ENCODE measurements around the gene PRICKLE4. TPM values are rescaled to one million over a fixed set of nuclear protein-coding genes. Genes with fewer than 3 reads are reported as not detected.

PRICKLE4 gene
- total RNA-seq, 1 experiment from 2014 or later = 0.70 TPM

GRCh38 chr6:41832263-41832662 is 51.7 kb downstream of the PRICKLE4 start:
- H3K27ac Mint-ChIP-seq = no peak overlapping the region
- Histone ChIP-seq H3K9me3 (ENCODE audit: control insufficient read depth, low read depth, low read length) (no peaks in the 10 kb centered on the region), H2BK5ac (ENCODE audit: insufficient read length, low read length) (no peak overlapping the region), H3K27me3 (ENCODE audit: insufficient read depth, low read length) (no peaks in the 10 kb centered on the region), H2BK20ac (ENCODE audit: low read depth, low read length, poor library complexity, severe bottlenecking) (no peak overlapping the region), H4K91ac (ENCODE audit: insufficient read length, low read depth, low read length) (no peak overlapping the region), H2BK120ac (ENCODE audit: low read depth, low read length, poor library complexity, severe bottlenecking) (no peak overlapping the region), H3K79me1 (ENCODE audit: insufficient read depth, low read depth, low read length, poor library complexity, severe bottlenecking) (no peaks in the 10 kb centered on the region), H3T11ph (ENCODE audit: low read length) (no peak overlapping the region), H3K9ac (ENCODE audit: extremely low read depth, insufficient read length, low read length) (no peak overlapping the region), H2AFZ (ENCODE audit: low read length) (no peak overlapping the region), H2AK5ac (ENCODE audit: insufficient read length, low read length) (no peak overlapping the region), H3K4me2 (ENCODE audit: insufficient read depth, insufficient read length, low read length) (no peak overlapping the region), H2BK15ac (ENCODE audit: low read depth, low read length) (no peak overlapping the region), H4K20me1 (ENCODE audit: control insufficient read depth, insufficient read depth, insufficient read length) (no peaks in the 10 kb centered on the region), H4K5ac (ENCODE audit: insufficient read length, low read depth, low read length) (no peak overlapping the region), H3K4ac (ENCODE audit: low read depth, low read length) (no peak overlapping the region), H3K79me2 (ENCODE audit: insufficient read depth, low read length) (no peaks in the 10 kb centered on the region), H3K23me2 (ENCODE audit: insufficient read length, low read depth, low read length, poor library complexity, severe bottlenecking) (no peaks in the 10 kb centered on the region), H2BK12ac (ENCODE audit: insufficient read length, low read depth, low read length) (no peak overlapping the region), H3K23ac (ENCODE audit: insufficient read length, low read depth, low read length) (no peak overlapping the region), H3K14ac (ENCODE audit: insufficient read depth, low read length) (no peak overlapping the region), H3K56ac (ENCODE audit: insufficient read length, low read depth, low read length) (no peak overlapping the region), H3K18ac (ENCODE audit: insufficient read length, low read depth, low read length) (no peak overlapping the region), H3K4me1 (ENCODE audit: insufficient read depth, low read length) (no peaks in the 10 kb centered on the region), H4K8ac (replicated peaks; ENCODE audit: insufficient read length, low read depth, low read length) (no peak overlapping the region), H3K27ac (ENCODE audit: insufficient read length, low read depth, low read length) (no peak overlapping the region)
- no peak overlapping the region for H3K4me3 Mint-ChIP-seq
- H3K9me3 Mint-ChIP-seq = no peaks in the 10 kb centered on the region
- no peak for DNase-seq
- H3K27me3 Mint-ChIP-seq (ENCODE audit: low read depth) = no peaks in the 10 kb centered on the region
- no CpG with 5 or more reads among the region's 3 CpGs for WGBS (ENCODE audit: extremely low coverage, insufficient read length, low lambda C conversion rate)
- H3K36me3 Mint-ChIP-seq (ENCODE audit: insufficient read depth in 1 of 3, low read depth in 3 of 3) = no peaks in the 10 kb centered on the region; a peak in 1 of 7 replicates
- no peaks in the 10 kb centered on the region for H3K4me1 Mint-ChIP-seq
- no peak for TF ChIP-seq CTCF (conservative IDR thresholded peaks at IDR 0.05)
